Choroid plexus epithelial cell (primary cell): ENCODE data around the gene DDX23.
A peak's percentile ranks its signal among the peaks of the same experiment; 100 is the strongest.

ENCODE experiments used
- DNase-seq: peaks from one replicate; pipeline ENCODE4 v3.0.0-alpha.2; 2010; ENCODE audit warnings: low read depth
- H3K4me3 ChIP-seq: 2 replicates; pipeline ENCODE4 v1.5.1; 2011; ENCODE audit warnings: low read depth, mild to moderate bottlenecking, control low read depth, low read length, moderate library complexity
- CTCF ChIP-seq: conservative IDR thresholded peaks from 2 replicates; pipeline ENCODE4 v1.5.1; 2011; ENCODE audit warnings: low read depth, mild to moderate bottlenecking, control low read depth, inconsistent platforms, low read length, moderate library complexity

The DDX23 gene

GRCh38 chr12:48788524-48788853, 63.5 kb downstream of the DDX23 start:
- TF ChIP-seq CTCF, result no peak
- peak overlapping the region; percentile 80 for H3K4me3 ChIP-seq
- DNase-seq, result no peak

DNA sequence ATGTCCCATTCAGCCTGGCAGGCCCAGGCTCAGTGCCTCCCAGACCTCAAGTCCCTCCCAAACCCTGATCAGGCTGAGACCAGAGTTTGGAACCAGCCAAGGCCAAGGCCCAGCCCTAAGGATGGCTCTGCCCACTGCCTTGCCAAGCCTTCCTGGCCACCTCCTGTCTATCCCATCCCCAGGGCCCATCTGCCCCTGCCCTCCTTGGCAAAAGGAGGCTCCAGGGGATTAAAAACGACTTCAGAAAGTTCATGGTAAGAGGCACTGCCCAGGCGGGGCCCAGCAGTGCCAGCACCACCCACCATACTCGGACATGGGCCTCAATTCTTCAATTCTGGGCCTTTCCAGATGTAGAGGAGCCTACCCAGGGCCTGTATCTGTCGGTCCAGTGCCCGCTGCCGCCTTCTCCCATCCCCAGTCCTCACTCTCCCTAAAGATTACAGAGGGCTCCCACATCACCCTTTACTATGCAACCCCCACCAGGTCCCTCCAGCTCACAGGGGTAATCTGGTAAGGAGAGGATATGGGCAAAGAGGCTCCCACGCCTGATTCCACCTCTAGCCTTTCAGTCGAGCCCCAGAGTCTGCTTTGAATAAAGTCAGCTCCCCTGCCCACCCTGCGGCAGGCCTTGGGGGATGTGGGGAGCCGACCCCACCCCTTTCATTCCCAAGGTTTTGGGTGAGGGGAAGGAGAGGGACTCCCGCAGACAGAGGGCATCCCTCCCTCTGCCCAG, 64.0 kb downstream of the DDX23 start:
- DNase-seq, result no peak
- H3K4me3 ChIP-seq, result peak overlapping the region; percentile 80
- no peak for TF ChIP-seq CTCF

- DNase-seq, result no peak
- TF ChIP-seq CTCF, result no peak
- no peak overlapping the region for H3K4me3 ChIP-seq
These were observed 65.1 kb downstream of the DDX23 start for GRCh38 chr12:48786591-48787544.

DNA sequence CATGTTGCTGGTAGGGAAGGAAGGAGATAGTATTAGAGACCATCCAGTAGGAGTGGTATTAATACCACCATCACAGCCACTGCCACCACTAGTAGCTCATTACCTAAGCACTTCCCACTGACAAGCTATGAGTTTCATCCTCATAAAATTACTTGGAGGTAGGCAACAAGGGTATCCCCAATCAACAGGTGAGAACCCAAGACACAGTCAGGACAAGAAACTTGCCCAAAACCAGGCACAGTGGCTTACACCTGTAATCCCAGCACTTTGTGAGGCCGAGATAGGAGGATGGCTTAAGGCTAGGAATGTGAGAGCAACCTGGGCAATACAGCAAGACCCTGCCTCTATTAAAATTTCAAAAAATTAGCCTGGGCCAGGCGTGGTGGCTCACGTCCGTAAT, 68.5 kb downstream of the DDX23 start:
- no peak for TF ChIP-seq CTCF
- no peak for DNase-seq
- H3K4me3 ChIP-seq, result no peak overlapping the region

- no peak for TF ChIP-seq CTCF
These were observed 69.2 kb downstream of the DDX23 start for GRCh38 chr12:48782457-48783395.

GRCh38 chr12:48781750-48782456, 70.1 kb downstream of the DDX23 start:
- no peak for DNase-seq

More at GRCh38 chr12:48782457-48783395, 69.2 kb downstream of the DDX23 start:
- no peak for DNase-seq
- no peak overlapping the region for H3K4me3 ChIP-seq

More at GRCh38 chr12:48781750-48782456, 70.1 kb downstream of the DDX23 start:
- no peak for TF ChIP-seq CTCF
- H3K4me3 ChIP-seq, result no peak overlapping the region
